Sigmoid colon (tissue), 3 donors: Measurements from ENCODE around the gene TOMM7.

Experiments
- CTCF ChIP-seq, 4 experiments: fragments of 450-650 bp in 3 of 4; fragments of 200-600 bp in 1 of 4; IDR thresholded peaks; one replicate each; pipeline ENCODE4 v1.5.1; 2016 to 2019; ENCODE audit warnings: antibody characterized with exemption in 4 of 4, mild to moderate bottlenecking in 3 of 4, moderate library complexity in 2 of 4
- POLR2A ChIP-seq, 2 donors: fragments of 450-650 bp; IDR thresholded peaks; one replicate each; pipeline ENCODE4 v1.6.1; 2016; ENCODE audit warnings: antibody characterized with exemption in 2 of 2, mild to moderate bottlenecking in 2 of 2, moderate library complexity in 2 of 2

- no peak for TF ChIP-seq CTCF (IDR thresholded peaks at IDR 0.05)
- no peak for TF ChIP-seq POLR2A (IDR thresholded peaks at IDR 0.05)
These were observed 42.4 kb upstream of the TOMM7 start for GRCh38 chr7:22864855-22865601.
